ENCODE results near the gene ANKFY1.

ANKFY1 gene

GRCh38 chr17:4287710-4288109, 23.9 kb upstream of the ANKFY1 start:
- peaks cover 36 to 51% of the 10 kb centered on the region in 2 experiments for H3K36me3 ChIP-seq (ENCODE audit: control insufficient read depth in 2 of 2, insufficient read depth in 1 of 2, low read length in 2 of 2)
- no peak overlapping the region for H3K4me3 ChIP-seq (ENCODE audit: low read depth, low read length)
- POLR2A ChIA-PET: no interaction called here
- no peaks in the 10 kb centered on the region for H3K9me3 ChIP-seq (ENCODE audit: control insufficient read depth, insufficient read depth, low read depth, low read length)
- no peak overlapping the region for H3K27ac ChIP-seq (ENCODE audit: extremely low read depth, low read depth, low read length)
- CTCF ChIA-PET: interaction anchor here (1.3 to 1.6 kb wide), 2 partner anchors 15 to 39 kb away, joined by 4 read pairs; no protein-coding TSS in a partner anchor
- TF ChIP-seq ZNF366 (tag by site-specific recombination; conservative IDR thresholded peaks at IDR 0.05) (no peak), KLF10 (tag by site-specific recombination; IDR thresholded peaks at IDR 0.05) (0 out of 2 replicates have a peak, but pooled peaks have one; percentile 25), ZNF398 (tag by site-specific recombination; IDR thresholded peaks at IDR 0.05) (no peak), SCRT2 (tag by site-specific recombination; IDR thresholded peaks at IDR 0.05) (no peak), ZSCAN30 (tag by site-specific recombination; IDR thresholded peaks at IDR 0.05) (no peak), SALL2 (tag by site-specific recombination; IDR thresholded peaks at IDR 0.05; ENCODE audit: borderline replicate concordance) (no peak)
- H3K4me1 ChIP-seq (ENCODE audit: control insufficient read depth, insufficient read depth, low read length): no peaks in the 10 kb centered on the region

DNA sequence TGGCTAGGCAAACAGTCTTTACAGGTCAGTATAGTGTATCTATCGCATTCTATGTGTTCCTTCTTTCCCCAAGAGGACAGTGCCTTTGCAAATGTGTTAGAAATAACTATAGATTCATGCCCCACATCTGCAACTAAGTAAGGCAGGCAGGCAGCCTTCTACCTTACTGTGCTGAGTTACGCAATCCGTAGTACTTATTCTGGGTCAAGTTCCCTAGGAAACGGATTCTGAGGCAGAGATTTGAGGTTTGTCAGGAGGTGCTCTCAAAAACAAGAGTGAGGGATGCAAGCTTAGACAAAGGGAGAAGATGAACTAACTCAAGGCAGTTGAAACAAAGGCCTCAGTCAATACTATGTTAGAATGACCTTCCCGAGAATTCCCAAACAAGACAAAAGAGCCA, 12.7 kb upstream of the ANKFY1 start:
- ChIA-PET CTCF (no interaction called here), POLR2A (no interaction called here)
- Histone ChIP-seq H3K9me3 (ENCODE audit: control insufficient read depth, insufficient read depth, low read depth, low read length) (no peaks in the 10 kb centered on the region), H3K27ac (ENCODE audit: extremely low read depth, low read depth, low read length) (no peak overlapping the region), H3K4me3 (ENCODE audit: low read depth, low read length) (no peak overlapping the region), H3K4me1 (ENCODE audit: control insufficient read depth, insufficient read depth, low read length) (no peaks in the 10 kb centered on the region), H3K36me3 (ENCODE audit: control insufficient read depth in 2 of 2, insufficient read depth in 1 of 2, low read length in 2 of 2) (peaks cover 8 to 39% of the 10 kb centered on the region in 2 experiments)
- TF ChIP-seq ZSCAN16 (tag by site-specific recombination; IDR thresholded peaks at IDR 0.05) (no peak), ZNF248 (tag by site-specific recombination; IDR thresholded peaks at IDR 0.05) (no peak), ZNF211 (tag by site-specific recombination; IDR thresholded peaks at IDR 0.05; ENCODE audit: low read depth) (no peak)

- ChIA-PET POLR2A (interaction anchor here (1.2 kb wide), 1 partner anchor 10 kb away, joined by 6 read pairs; the partner anchor contains the start of gene ANKFY1), CTCF (interaction anchor here (1.0 kb wide), 2 partner anchors 57 to 127 kb away, joined by 3 read pairs; no protein-coding TSS in a partner anchor)
- Histone ChIP-seq H3K9me3 (ENCODE audit: control insufficient read depth, insufficient read depth, low read depth, low read length) (no peaks in the 10 kb centered on the region), H3K4me3 (ENCODE audit: low read depth, low read length) (no peak overlapping the region), H3K36me3 (ENCODE audit: control insufficient read depth in 2 of 2, insufficient read depth in 1 of 2, low read length in 2 of 2) (peaks cover 13 to 59% of the 10 kb centered on the region in 2 experiments), H3K27ac (ENCODE audit: extremely low read depth, low read depth, low read length) (no peak overlapping the region), H3K4me1 (ENCODE audit: control insufficient read depth, insufficient read depth, low read length) (no peaks in the 10 kb centered on the region)
- TF ChIP-seq, protein P1, sequence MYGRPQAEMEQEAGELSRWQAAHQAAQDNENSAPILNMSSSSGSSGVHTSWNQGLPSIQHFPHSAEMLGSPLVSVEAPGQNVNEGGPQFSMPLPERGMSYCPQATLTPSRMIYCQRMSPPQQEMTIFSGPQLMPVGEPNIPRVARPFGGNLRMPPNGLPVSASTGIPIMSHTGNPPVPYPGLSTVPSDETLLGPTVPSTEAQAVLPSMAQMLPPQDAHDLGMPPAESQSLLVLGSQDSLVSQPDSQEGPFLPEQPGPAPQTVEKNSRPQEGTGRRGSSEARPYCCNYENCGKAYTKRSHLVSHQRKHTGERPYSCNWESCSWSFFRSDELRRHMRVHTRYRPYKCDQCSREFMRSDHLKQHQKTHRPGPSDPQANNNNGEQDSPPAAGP (tag by site-specific recombination; IDR thresholded peaks at IDR 0.05): no peak
- TF ChIP-seq SP7 (tag by site-specific recombination; IDR thresholded peaks at IDR 0.05): no peak
- TF ChIP-seq SP3 (tag by site-specific recombination; IDR thresholded peaks at IDR 0.05): no peak
- no peak for TF ChIP-seq ZNF560 (tag by site-specific recombination; IDR thresholded peaks at IDR 0.05; ENCODE audit: borderline replicate concordance)
- no peak for TF ChIP-seq ZFP41 (tag by site-specific recombination; IDR thresholded peaks at IDR 0.05; ENCODE audit: borderline replicate concordance)
- no peak for TF ChIP-seq ZNF398 (tag by site-specific recombination; IDR thresholded peaks at IDR 0.05)
- TF ChIP-seq KLF9 (tag by site-specific recombination; IDR thresholded peaks at IDR 0.05; ENCODE audit: low read depth): no peak
- TF ChIP-seq ZNF184 (tag by site-specific recombination; IDR thresholded peaks at IDR 0.05): no peak
- TF ChIP-seq ZNF280D (tag by site-specific recombination; IDR thresholded peaks at IDR 0.05): no peak
- TF ChIP-seq SP2 (tag by site-specific recombination; IDR thresholded peaks at IDR 0.05): no peak
- TF ChIP-seq PRDM1 (tag by site-specific recombination; IDR thresholded peaks at IDR 0.05): no peak
- no peak for TF ChIP-seq KLF1 (tag by site-specific recombination; IDR thresholded peaks at IDR 0.05)
- no peak for TF ChIP-seq ZNF426 (tag by site-specific recombination; IDR thresholded peaks at IDR 0.05)
- TF ChIP-seq ZBTB21 (tag by site-specific recombination; IDR thresholded peaks at IDR 0.05): no peak
- TF ChIP-seq MZF1 (tag by site-specific recombination; IDR thresholded peaks at IDR 0.05; ENCODE audit: borderline replicate concordance): no peak
- TF ChIP-seq ZNF707 (tag by site-specific recombination; IDR thresholded peaks at IDR 0.05): no peak
- no peak for TF ChIP-seq ZNF501 (tag by site-specific recombination; IDR thresholded peaks at IDR 0.05)
Observed at GRCh38 chr17:4272972-4273368, 9.2 kb upstream of the ANKFY1 start.

Data from HEK293 (cell line).